GM12878 (cell line): ENCODE results near the gene B3GAT1.

Experiments used
- NFYB ChIP-seq: IDR thresholded peaks from 2 replicates; pipeline ENCODE4 v1.6.1; 2011; ENCODE audit warnings: low read depth, mild to moderate bottlenecking, low read length, improper control_type of control experiment, moderate library complexity; ENCODE audit not compliant: insufficient read depth
- NRF1 ChIP-seq: conservative IDR thresholded peaks from 2 replicates; pipeline ENCODE4 v1.6.1; 2011; ENCODE audit warnings: mild to moderate bottlenecking, low read depth, low read length, improper control_type of control experiment
- POLR2A ChIP-seq: IDR thresholded peaks from 2 replicates; pipeline ENCODE4 v1.6.1; 2011; ENCODE audit warnings: low read depth, mild to moderate bottlenecking, low read length

DNA sequence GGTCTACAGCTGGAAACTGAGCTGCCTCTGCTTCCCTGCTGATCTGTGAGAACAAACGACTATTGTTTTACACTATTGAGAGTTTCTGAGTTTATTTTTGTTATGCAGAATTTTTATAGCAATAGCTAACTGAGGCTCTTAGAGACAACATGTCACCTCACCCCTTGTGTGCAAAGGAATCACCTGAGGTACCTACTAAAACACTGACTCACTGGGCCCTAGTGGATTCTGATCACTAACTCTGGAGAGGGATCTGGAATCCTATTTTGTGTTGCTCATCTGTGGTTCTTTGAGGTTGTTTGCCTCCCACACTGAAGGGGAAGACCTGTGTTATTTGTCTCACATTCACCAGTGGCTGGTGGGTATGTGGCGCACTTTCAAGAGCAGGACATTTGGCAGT lies 13.4 kb upstream of the B3GAT1 start:
- TF ChIP-seq NRF1 (no peak), POLR2A (no peak), NFYB (no peak)
